Measurements from ENCODE around the gene EEF1AKMT2. TPM values are rescaled to one million over a fixed set of nuclear protein-coding genes. Genes with fewer than 3 reads are reported as not detected.
A peak's percentile ranks its signal among the peaks of the same experiment; 100 is the strongest.

The EEF1AKMT2 gene
- total and polyA plus RNA-seq, 9 of the 15 experiments (the other 6 are each of a cell fraction or from before 2014, with no cell fraction given) = 9.3 to 34.3 (median 23.7) TPM

DNA sequence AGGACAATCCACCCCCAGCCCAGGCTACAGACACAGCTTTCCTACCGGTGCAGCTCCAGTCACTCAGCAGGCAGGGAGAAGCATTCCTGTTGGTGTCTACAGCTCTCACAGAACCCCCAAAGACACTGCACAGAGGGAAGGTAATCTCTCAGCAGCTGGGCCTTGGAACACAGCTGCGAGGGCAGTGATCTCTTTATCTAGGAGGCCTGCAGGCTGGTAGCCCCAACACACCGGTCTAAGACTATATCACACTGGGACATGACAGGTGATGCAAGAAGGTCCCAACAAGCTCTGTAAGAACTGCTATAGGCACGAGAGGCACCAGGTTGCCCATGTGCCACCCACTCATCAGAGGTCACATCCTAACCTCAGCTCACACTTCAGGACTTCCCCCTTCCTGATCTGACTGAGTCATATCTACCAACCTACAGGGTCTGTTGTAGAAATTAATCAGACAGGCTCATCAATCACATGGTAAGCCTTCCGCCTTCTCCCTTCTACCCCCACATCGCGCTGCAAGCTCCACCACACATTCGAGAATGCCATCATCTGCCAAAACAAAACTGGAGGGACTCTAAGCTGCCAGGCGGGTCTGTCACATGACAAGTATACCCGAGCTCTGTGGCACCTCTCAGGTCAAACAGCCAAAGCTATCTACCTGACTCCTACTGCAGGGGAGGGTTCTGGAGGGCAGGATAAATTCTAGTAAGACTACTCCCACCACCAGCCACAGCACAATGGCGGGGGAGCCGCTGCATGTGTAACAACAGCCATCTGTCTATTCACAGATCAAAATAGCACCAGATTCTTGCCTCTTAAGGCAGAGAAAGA is 73.6 kb downstream of the EEF1AKMT2 start (continued):
- TF ChIP-seq ZNF644 (tag; IDR thresholded peaks at IDR 0.05; ENCODE audit: low read depth) (0 out of 2 replicates have a peak, but pooled peaks have one; percentile 71), ELF1 (tag; IDR thresholded peaks at IDR 0.05) (peak; percentile 58; the same call in 1 of the 2 replicates), TCFL5 (CRISPR knock-in tag; conservative IDR thresholded peaks at IDR 0.05) (no peak; the same call in 1 of the 2 replicates), FOXJ2 (tag; IDR thresholded peaks at IDR 0.05) (peak; percentile 83), RHOXF2B (CRISPR knock-in tag; conservative IDR thresholded peaks at IDR 0.05) (no peak), ZC3H11A (IDR thresholded peaks at IDR 0.05; ENCODE audit: low read depth, low read length) (no peak), NR2C2 (CRISPR knock-in tag; IDR thresholded peaks at IDR 0.05) (no peak), NR2C2 (tag; IDR thresholded peaks at IDR 0.05) (peak; percentile 73), SAFB2 (IDR thresholded peaks at IDR 0.05; ENCODE audit: borderline replicate concordance, low read depth, low read length, severe bottlenecking) (no peak), EZH2 (IDR thresholded peaks at IDR 0.05; ENCODE audit: borderline replicate concordance, low read depth, low read length) (no peak), TSC22D4 (tag; IDR thresholded peaks at IDR 0.05) (no peak), POLR2AphosphoS5 (IDR thresholded peaks at IDR 0.05; ENCODE audit: control insufficient read depth, insufficient read depth, low read depth, low read length) (peak; percentile 97), BRCA1 (IDR thresholded peaks at IDR 0.05) (no peak), BRCA1 (CRISPR knock-in tag; IDR thresholded peaks at IDR 0.05) (no peak)
- TF ChIP-seq, protein P1, sequence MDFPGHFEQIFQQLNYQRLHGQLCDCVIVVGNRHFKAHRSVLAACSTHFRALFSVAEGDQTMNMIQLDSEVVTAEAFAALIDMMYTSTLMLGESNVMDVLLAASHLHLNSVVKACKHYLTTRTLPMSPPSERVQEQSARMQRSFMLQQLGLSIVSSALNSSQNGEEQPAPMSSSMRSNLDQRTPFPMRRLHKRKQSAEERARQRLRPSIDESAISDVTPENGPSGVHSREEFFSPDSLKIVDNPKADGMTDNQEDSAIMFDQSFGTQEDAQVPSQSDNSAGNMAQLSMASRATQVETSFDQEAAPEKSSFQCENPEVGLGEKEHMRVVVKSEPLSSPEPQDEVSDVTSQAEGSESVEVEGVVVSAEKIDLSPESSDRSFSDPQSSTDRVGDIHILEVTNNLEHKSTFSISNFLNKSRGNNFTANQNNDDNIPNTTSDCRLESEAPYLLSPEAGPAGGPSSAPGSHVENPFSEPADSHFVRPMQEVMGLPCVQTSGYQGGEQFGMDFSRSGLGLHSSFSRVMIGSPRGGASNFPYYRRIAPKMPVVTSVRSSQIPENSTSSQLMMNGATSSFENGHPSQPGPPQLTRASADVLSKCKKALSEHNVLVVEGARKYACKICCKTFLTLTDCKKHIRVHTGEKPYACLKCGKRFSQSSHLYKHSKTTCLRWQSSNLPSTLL (IDR thresholded peaks at IDR 0.05) = no peak
- TF ChIP-seq, protein P2, sequence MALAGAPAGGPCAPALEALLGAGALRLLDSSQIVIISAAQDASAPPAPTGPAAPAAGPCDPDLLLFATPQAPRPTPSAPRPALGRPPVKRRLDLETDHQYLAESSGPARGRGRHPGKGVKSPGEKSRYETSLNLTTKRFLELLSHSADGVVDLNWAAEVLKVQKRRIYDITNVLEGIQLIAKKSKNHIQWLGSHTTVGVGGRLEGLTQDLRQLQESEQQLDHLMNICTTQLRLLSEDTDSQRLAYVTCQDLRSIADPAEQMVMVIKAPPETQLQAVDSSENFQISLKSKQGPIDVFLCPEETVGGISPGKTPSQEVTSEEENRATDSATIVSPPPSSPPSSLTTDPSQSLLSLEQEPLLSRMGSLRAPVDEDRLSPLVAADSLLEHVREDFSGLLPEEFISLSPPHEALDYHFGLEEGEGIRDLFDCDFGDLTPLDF (CRISPR knock-in tag; IDR thresholded peaks at IDR 0.05) = no peak
- TF ChIP-seq, protein P3, sequence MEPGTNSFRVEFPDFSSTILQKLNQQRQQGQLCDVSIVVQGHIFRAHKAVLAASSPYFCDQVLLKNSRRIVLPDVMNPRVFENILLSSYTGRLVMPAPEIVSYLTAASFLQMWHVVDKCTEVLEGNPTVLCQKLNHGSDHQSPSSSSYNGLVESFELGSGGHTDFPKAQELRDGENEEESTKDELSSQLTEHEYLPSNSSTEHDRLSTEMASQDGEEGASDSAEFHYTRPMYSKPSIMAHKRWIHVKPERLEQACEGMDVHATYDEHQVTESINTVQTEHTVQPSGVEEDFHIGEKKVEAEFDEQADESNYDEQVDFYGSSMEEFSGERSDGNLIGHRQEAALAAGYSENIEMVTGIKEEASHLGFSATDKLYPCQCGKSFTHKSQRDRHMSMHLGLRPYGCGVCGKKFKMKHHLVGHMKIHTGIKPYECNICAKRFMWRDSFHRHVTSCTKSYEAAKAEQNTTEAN (CRISPR knock-in tag; IDR thresholded peaks at IDR 0.05) = no peak
